ENCODE measurements around the gene PCDHA8.
"Not testable (repeated sequence)": the region's sequence is repeated elsewhere in the genome, so short reads cannot be mapped to it uniquely, and the experiment has no call there.

The PCDHA8 gene

GRCh38 chr5:140801494-140801841 is 39.5 kb upstream of the PCDHA8 start:
- no peaks in the 10 kb centered on the region for H3K27me3 ChIP-seq (ENCODE audit: insufficient read depth, insufficient read length)
- no peak overlapping the region for H3K9ac ChIP-seq (ENCODE audit: insufficient read length, low read depth)

GRCh38 chr5:140802381-140802780 is 38.6 kb upstream of the PCDHA8 start:
- not testable (repeated sequence) for DNase-seq (ENCODE audit: low read depth, low spot score)

More at GRCh38 chr5:140801494-140801841, 39.5 kb upstream of the PCDHA8 start:
- Histone ChIP-seq H3K36me3 (ENCODE audit: insufficient read depth, insufficient read length, low read length) (no peaks in the 10 kb centered on the region), H3K4me3 (ENCODE audit: insufficient read length, low read depth) (no peak overlapping the region), H3K4me1 (ENCODE audit: insufficient read depth, insufficient read length) (no peaks in the 10 kb centered on the region), H3K9me3 (ENCODE audit: insufficient read depth, low read length) (peaks cover 8% of the 10 kb centered on the region; the same call in 1 of the 2 replicates)
- no peak for DNase-seq (ENCODE audit: low read depth, low spot score)
- no peak for TF ChIP-seq YY1 (IDR thresholded peaks at IDR 0.05; ENCODE audit: insufficient read depth, insufficient read length)
- TF ChIP-seq ZNF274 (IDR thresholded peaks at IDR 0.05; ENCODE audit: low read depth, low read length), result no peak
- no peak for TF ChIP-seq SUZ12 (IDR thresholded peaks at IDR 0.05; ENCODE audit: extremely low read depth, insufficient read depth, insufficient read length)

GRCh38 chr5:140802781-140803271 is 38.2 kb upstream of the PCDHA8 start:
- Histone ChIP-seq H3K4me3 (ENCODE audit: insufficient read length, low read depth) (no peak overlapping the region), H3K27me3 (ENCODE audit: insufficient read depth, insufficient read length) (no peaks in the 10 kb centered on the region), H3K4me1 (ENCODE audit: insufficient read depth, insufficient read length) (no peaks in the 10 kb centered on the region), H3K36me3 (ENCODE audit: insufficient read depth, insufficient read length, low read length) (no peaks in the 10 kb centered on the region), H3K9me3 (ENCODE audit: insufficient read depth, low read length) (no peaks in the 10 kb centered on the region; the same call in 1 of the 2 replicates), H3K9ac (ENCODE audit: insufficient read length, low read depth) (no peak overlapping the region)
- no peak for TF ChIP-seq SUZ12 (IDR thresholded peaks at IDR 0.05; ENCODE audit: extremely low read depth, insufficient read depth, insufficient read length)
- no peak for TF ChIP-seq ZNF274 (IDR thresholded peaks at IDR 0.05; ENCODE audit: low read depth, low read length)
- TF ChIP-seq YY1 (IDR thresholded peaks at IDR 0.05; ENCODE audit: insufficient read depth, insufficient read length), result no peak
- DNase-seq (ENCODE audit: low read depth, low spot score), result no peak

More at GRCh38 chr5:140802381-140802780, 38.6 kb upstream of the PCDHA8 start:
- not testable (repeated sequence) for H3K4me1 ChIP-seq (ENCODE audit: insufficient read depth, insufficient read length); H3K9ac ChIP-seq (ENCODE audit: insufficient read length, low read depth); H3K9me3 ChIP-seq (ENCODE audit: insufficient read depth, low read length); H3K36me3 ChIP-seq (ENCODE audit: insufficient read depth, insufficient read length, low read length); H3K4me3 ChIP-seq (ENCODE audit: insufficient read length, low read depth); H3K27me3 ChIP-seq (ENCODE audit: insufficient read depth, insufficient read length)

- no peaks in the 10 kb centered on the region for H3K36me3 ChIP-seq (ENCODE audit: insufficient read depth, insufficient read length, low read length)
- peak; percentile 43 for DNase-seq (ENCODE audit: low read depth, low spot score)
- peak within 1 kb of the TSS; percentile 73 for H3K4me3 ChIP-seq (ENCODE audit: insufficient read length, low read depth)
- peak within 1 kb of the TSS; percentile 82 for H3K9ac ChIP-seq (ENCODE audit: insufficient read length, low read depth)
- TF ChIP-seq ZNF274 (IDR thresholded peaks at IDR 0.05; ENCODE audit: low read depth, low read length) (no peak), YY1 (IDR thresholded peaks at IDR 0.05; ENCODE audit: insufficient read depth, insufficient read length) (no peak)
- no peaks in the 10 kb centered on the region for H3K4me1 ChIP-seq (ENCODE audit: insufficient read depth, insufficient read length)
- no peaks in the 10 kb centered on the region; the same call in 1 of the 2 replicates for H3K9me3 ChIP-seq (ENCODE audit: insufficient read depth, low read length)
- no peaks in the 10 kb centered on the region for H3K27me3 ChIP-seq (ENCODE audit: insufficient read depth, insufficient read length)
These were observed 33.9 kb upstream of the PCDHA8 start, which contains the start of gene PCDHA4 for GRCh38 chr5:140806834-140807775. PCDHA4 (plus strand) TSS chr5:140807068.

DNA sequence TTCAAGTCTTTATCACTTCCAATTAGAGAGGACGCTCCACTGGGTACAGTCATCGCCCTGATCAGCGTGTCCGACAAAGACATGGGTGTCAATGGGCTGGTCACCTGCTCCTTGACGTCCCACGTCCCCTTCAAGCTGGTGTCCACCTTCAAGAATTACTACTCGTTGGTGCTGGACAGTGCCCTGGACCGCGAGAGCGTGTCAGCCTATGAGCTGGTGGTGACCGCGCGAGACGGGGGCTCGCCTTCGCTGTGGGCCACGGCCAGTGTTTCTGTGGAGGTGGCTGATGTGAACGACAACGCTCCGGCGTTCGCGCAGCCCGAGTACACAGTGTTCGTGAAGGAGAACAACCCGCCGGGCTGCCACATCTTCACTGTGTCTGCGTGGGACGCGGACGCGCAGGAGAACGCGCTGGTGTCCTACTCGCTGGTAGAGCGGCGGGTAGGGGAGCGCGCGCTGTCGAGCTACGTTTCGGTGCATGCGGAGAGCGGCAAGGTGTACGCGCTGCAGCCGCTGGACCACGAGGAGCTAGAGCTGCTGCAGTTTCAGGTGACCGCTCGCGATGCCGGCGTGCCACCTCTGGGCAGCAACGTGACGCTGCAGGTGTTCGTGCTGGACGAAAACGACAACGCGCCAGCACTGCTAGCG is 32.6 kb upstream of the PCDHA8 start:
- not testable (repeated sequence) for DNase-seq (ENCODE audit: low read depth, low spot score); H3K4me1 ChIP-seq (ENCODE audit: insufficient read depth, insufficient read length); H3K9ac ChIP-seq (ENCODE audit: insufficient read length, low read depth); H3K4me3 ChIP-seq (ENCODE audit: insufficient read length, low read depth); H3K27me3 ChIP-seq (ENCODE audit: insufficient read depth, insufficient read length); H3K9me3 ChIP-seq (ENCODE audit: insufficient read depth, low read length); H3K36me3 ChIP-seq (ENCODE audit: insufficient read depth, insufficient read length, low read length)

DNA sequence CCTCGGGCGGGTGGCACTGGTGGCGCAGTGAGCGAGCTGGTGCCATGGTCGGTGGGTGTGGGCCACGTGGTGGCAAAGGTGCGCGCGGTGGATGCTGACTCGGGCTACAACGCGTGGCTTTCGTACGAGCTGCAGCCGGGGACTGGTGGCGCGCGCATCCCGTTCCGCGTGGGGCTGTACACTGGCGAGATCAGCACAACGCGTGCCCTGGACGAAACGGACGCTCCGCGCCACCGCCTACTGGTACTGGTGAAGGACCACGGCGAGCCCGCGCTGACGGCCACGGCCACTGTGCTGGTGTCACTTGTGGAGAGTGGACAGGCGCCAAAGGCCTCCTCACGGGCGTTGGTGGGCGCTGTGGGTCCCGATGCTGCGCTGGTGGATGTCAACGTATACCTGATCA is 32.1 kb upstream of the PCDHA8 start:
- H3K4me3 ChIP-seq (ENCODE audit: insufficient read length, low read depth), result no peak overlapping the region
- no peak overlapping the region for H3K9ac ChIP-seq (ENCODE audit: insufficient read length, low read depth)
- no peaks in the 10 kb centered on the region for H3K4me1 ChIP-seq (ENCODE audit: insufficient read depth, insufficient read length)
- no peaks in the 10 kb centered on the region for H3K9me3 ChIP-seq (ENCODE audit: insufficient read depth, low read length)
- no peak for TF ChIP-seq ZNF274 (IDR thresholded peaks at IDR 0.05; ENCODE audit: low read depth, low read length)
- no peak for TF ChIP-seq SUZ12 (IDR thresholded peaks at IDR 0.05; ENCODE audit: extremely low read depth, insufficient read depth, insufficient read length)
- no peak for TF ChIP-seq YY1 (IDR thresholded peaks at IDR 0.05; ENCODE audit: insufficient read depth, insufficient read length)
- H3K36me3 ChIP-seq (ENCODE audit: insufficient read depth, insufficient read length, low read length), result no peaks in the 10 kb centered on the region
- no peaks in the 10 kb centered on the region for H3K27me3 ChIP-seq (ENCODE audit: insufficient read depth, insufficient read length)
- DNase-seq (ENCODE audit: low read depth, low spot score), result no peak

DNA sequence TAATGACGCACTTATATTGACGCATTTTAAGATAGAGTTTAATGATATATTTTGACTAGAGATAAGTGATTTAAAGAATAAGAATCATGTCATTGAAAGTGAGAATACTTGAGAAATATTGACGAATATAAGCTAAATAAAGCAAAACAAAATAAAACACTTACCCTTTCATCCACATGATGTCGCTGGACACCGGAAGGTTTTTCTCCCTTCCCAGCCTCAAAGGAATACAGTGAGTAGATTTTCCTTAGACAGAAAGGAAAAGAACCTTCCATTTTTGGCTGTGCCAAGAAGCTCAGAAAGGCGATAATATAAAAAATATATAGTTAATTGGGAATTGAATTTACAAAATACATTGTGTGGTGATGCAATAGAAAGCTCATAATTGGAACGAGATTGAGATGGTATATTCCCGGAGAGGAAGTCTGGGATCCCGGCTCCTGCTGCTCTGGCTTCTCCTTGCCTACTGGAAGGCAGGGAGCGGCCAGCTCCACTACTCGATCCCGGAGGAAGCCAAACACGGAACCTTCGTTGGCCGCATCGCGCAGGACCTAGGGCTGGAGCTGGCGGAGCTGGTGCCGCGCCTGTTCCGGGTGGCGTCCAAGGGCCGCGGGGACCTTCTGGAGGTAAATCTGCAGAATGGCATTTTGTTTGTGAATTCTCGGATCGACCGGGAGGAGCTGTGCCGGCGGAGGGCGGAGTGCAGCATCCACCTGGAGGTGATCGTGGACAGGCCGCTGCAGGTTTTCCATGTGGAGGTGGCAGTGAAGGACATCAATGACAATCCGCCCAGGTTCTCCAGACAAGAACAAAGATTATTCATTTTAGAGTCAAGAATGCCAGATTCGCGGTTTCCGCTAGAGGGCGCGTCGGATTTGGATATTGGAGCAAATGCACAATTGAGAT is 19.4 kb upstream of the PCDHA8 start, which contains the start of gene PCDHA5:
PCDHA5 (plus strand) TSS at position 239 of the 906 bp plus-strand sequence.
- Histone ChIP-seq H3K4me1 (ENCODE audit: insufficient read depth, insufficient read length) (no peaks in the 10 kb centered on the region), H3K27me3 (ENCODE audit: insufficient read depth, insufficient read length) (no peaks in the 10 kb centered on the region), H3K9ac (ENCODE audit: insufficient read length, low read depth) (no peak within 1 kb of the TSS), H3K4me3 (ENCODE audit: insufficient read length, low read depth) (no peak within 1 kb of the TSS), H3K36me3 (ENCODE audit: insufficient read depth, insufficient read length, low read length) (no peaks in the 10 kb centered on the region), H3K9me3 (ENCODE audit: insufficient read depth, low read length) (no peaks in the 10 kb centered on the region)
- no peak for DNase-seq (ENCODE audit: low read depth, low spot score)
- TF ChIP-seq ZNF274 (IDR thresholded peaks at IDR 0.05; ENCODE audit: low read depth, low read length) (no peak), SUZ12 (IDR thresholded peaks at IDR 0.05; ENCODE audit: extremely low read depth, insufficient read depth, insufficient read length) (no peak), YY1 (IDR thresholded peaks at IDR 0.05; ENCODE audit: insufficient read depth, insufficient read length) (no peak)

All from NT2/D1 (cell line).